Breast epithelium (tissue), 4 donors: ENCODE results near the gene KDM4C. TPM values are rescaled to one million over a fixed set of nuclear protein-coding genes. Genes with fewer than 3 reads are reported as not detected.

Experiments used
- DNase-seq, 2 donors: peaks; one replicate each; pipeline ENCODE4 v3.0.0-alpha.2; 2019; ENCODE audit warnings: low spot score in 2 of 2
- H3K27ac ChIP-seq, 2 donors: fragments of 200-600 bp; sonication (generic) in 1 of 2; one replicate each; pipeline ENCODE4 v1.5.1; 2016 to 2019; ENCODE audit warnings: mild to moderate bottlenecking in 1 of 2
- H3K27me3 ChIP-seq, 2 donors: fragments of 200-600 bp; sonication (generic) in 1 of 2; one replicate each; pipeline versions ENCODE4 v1.5.1 to v1.6.0; 2017 to 2019; ENCODE audit warnings: control low read depth in 1 of 2, mild to moderate bottlenecking in 1 of 2
- H3K36me3 ChIP-seq: fragments of 200-600 bp; one replicate; pipeline ENCODE4 v1.5.1; 2019
- H3K4me1 ChIP-seq, 2 donors: fragments of 200-600 bp; sonication (generic); one replicate each; pipeline ENCODE4 v1.5.1; 2016 to 2019; ENCODE audit warnings: control low read depth in 1 of 2
- H3K4me3 ChIP-seq, 3 donors: fragments of 200-600 bp; sonication (generic); 1 replicate in 2 of 3; 2 replicates in 1 of 3; pipeline ENCODE4 v1.5.1; 2016 to 2019; ENCODE audit warnings: mild to moderate bottlenecking in 3 of 3, moderate library complexity in 2 of 3
- H3K9me3 ChIP-seq, 2 donors: fragments of 200-600 bp; sonication (generic) in 1 of 2; one replicate each; pipeline ENCODE4 v1.5.1; 2016 to 2019; ENCODE audit warnings: control low read depth in 1 of 2
- CTCF ChIP-seq, 3 donors: fragments of 450-650 bp; IDR thresholded peaks; one replicate each; pipeline ENCODE4 v1.5.1; 2016 to 2017; ENCODE audit warnings: antibody characterized with exemption in 3 of 3, mild to moderate bottlenecking in 3 of 3, moderate library complexity in 3 of 3
- POLR2A ChIP-seq: fragments of 450-650 bp; IDR thresholded peaks from one replicate; pipeline ENCODE4 v1.6.1; 2016; ENCODE audit warnings: antibody characterized with exemption, mild to moderate bottlenecking, moderate library complexity
- POLR2AphosphoS5 ChIP-seq, 3 donors: sonication (generic); formaldehyde crosslinking; IDR thresholded peaks; one replicate each; pipeline ENCODE4 v1.6.1; 2017; ENCODE audit warnings: antibody characterized with exemption in 3 of 3
- intact Hi-C: fragments of 100-400 bp; cut with DNase I; formaldehyde crosslinking; loops from one replicate; pipeline ENCODE4 v1.15.1; 2023; ENCODE audit warnings: low total_unique reads
- total RNA-seq, 3 donors: library from RNA; depleted of rRNA; stranded (reverse); fragments of >200 nt; gene quantifications; one replicate each; pipeline ENCODE4 v1.1.0, GENCODE V29; 2016

Gene KDM4C
- total RNA-seq, 3 donors from 2014 or later = 37.8 to 80.9 (median 60.0) TPM

GRCh38 chr9:7055171-7055903 lies 297.6 kb downstream of the KDM4C start:
- H3K4me3 ChIP-seq = no peak overlapping the region

GRCh38 chr9:7056254-7056653 lies 298.5 kb downstream of the KDM4C start:
- H3K4me3 ChIP-seq = no peak overlapping the region

More at GRCh38 chr9:7055171-7055903, 297.6 kb downstream of the KDM4C start:
- no peak for DNase-seq
- Histone ChIP-seq H3K4me1 (no peaks in the 10 kb centered on the region), H3K36me3 (no peaks in the 10 kb centered on the region), H3K27ac (no peak overlapping the region), H3K27me3 (no peaks in the 10 kb centered on the region), H3K9me3 (no peaks in the 10 kb centered on the region)
- intact Hi-C loops = no loop called here
- TF ChIP-seq POLR2AphosphoS5 (IDR thresholded peaks at IDR 0.05) (no peak), CTCF (IDR thresholded peaks at IDR 0.05) (no peak), POLR2A (no peak)

GRCh38 chr9:7058473-7058872 lies 300.7 kb downstream of the KDM4C start:
- Histone ChIP-seq H3K4me3 (no peak overlapping the region), H3K36me3 (no peaks in the 10 kb centered on the region), H3K27me3 (no peaks in the 10 kb centered on the region), H3K9me3 (no peaks in the 10 kb centered on the region), H3K4me1 (no peaks in the 10 kb centered on the region), H3K27ac (no peak overlapping the region)
- intact Hi-C loops = no loop called here
- TF ChIP-seq POLR2AphosphoS5 (IDR thresholded peaks at IDR 0.05) (no peak), POLR2A (no peak), CTCF (IDR thresholded peaks at IDR 0.05) (no peak)
- DNase-seq = no peak

More at GRCh38 chr9:7056254-7056653, 298.5 kb downstream of the KDM4C start:
- H3K27ac ChIP-seq = no peak overlapping the region
- no peak for TF ChIP-seq CTCF (IDR thresholded peaks at IDR 0.05)
- TF ChIP-seq POLR2AphosphoS5 (IDR thresholded peaks at IDR 0.05) = no peak
- TF ChIP-seq POLR2A = no peak
- no peaks in the 10 kb centered on the region for H3K9me3 ChIP-seq
- H3K27me3 ChIP-seq = no peaks in the 10 kb centered on the region
- DNase-seq = no peak
- no peaks in the 10 kb centered on the region for H3K4me1 ChIP-seq
- H3K36me3 ChIP-seq = no peaks in the 10 kb centered on the region
- intact Hi-C loops = no loop called here

- H3K36me3 ChIP-seq = no peaks in the 10 kb centered on the region
- no peak for TF ChIP-seq POLR2A
- no peak for TF ChIP-seq POLR2AphosphoS5 (IDR thresholded peaks at IDR 0.05)
- TF ChIP-seq CTCF (IDR thresholded peaks at IDR 0.05) = no peak
- no peak overlapping the region for H3K27ac ChIP-seq
- H3K4me3 ChIP-seq = no peak overlapping the region
- no peak for DNase-seq
- intact Hi-C loops = no loop called here
- no peaks in the 10 kb centered on the region for H3K27me3 ChIP-seq
- H3K9me3 ChIP-seq = no peaks in the 10 kb centered on the region
- H3K4me1 ChIP-seq = no peaks in the 10 kb centered on the region
Measured at GRCh38 chr9:7067169-7067568, 309.4 kb downstream of the KDM4C start.

- DNase-seq = no peak
- Histone ChIP-seq H3K27ac (no peak overlapping the region), H3K36me3 (no peaks in the 10 kb centered on the region), H3K4me3 (no peak overlapping the region), H3K27me3 (no peaks in the 10 kb centered on the region), H3K4me1 (no peaks in the 10 kb centered on the region), H3K9me3 (no peaks in the 10 kb centered on the region)
- TF ChIP-seq POLR2AphosphoS5 (IDR thresholded peaks at IDR 0.05) (no peak), POLR2A (no peak), CTCF (IDR thresholded peaks at IDR 0.05) (no peak)
- intact Hi-C loops = no loop called here
Measured at GRCh38 chr9:7071916-7072315, 314.1 kb downstream of the KDM4C start.
